Erythroblast (primary cell): ENCODE data around the gene FER1L5.
"Not testable (repeated sequence)": the region's sequence is repeated elsewhere in the genome, so short reads cannot be mapped to it uniquely, and the experiment has no call there.

ENCODE experiments used
- DNase-seq, 2 experiments: peaks; one replicate each; lab custom pipeline; 2025; lab: John Stamatoyannopoulos, UW
- GATA1 ChIP-seq: IDR thresholded peaks from 2 replicates; pipeline ENCODE4 v1.6.1; 2011; ENCODE audit warnings: low read depth, mild to moderate bottlenecking, control low read depth, low read length, moderate library complexity
- POLR2A ChIP-seq: IDR thresholded peaks from 2 replicates; pipeline ENCODE4 v1.6.1; 2011; ENCODE audit warnings: mild to moderate bottlenecking, low read length

The FER1L5 gene

GRCh38 chr2:96651793-96652192, 9.2 kb downstream of the FER1L5 start:
- no peak for DNase-seq

GRCh38 chr2:96654791-96655190, 12.2 kb downstream of the FER1L5 start:
- DNase-seq = not testable (repeated sequence)

More at GRCh38 chr2:96651793-96652192, 9.2 kb downstream of the FER1L5 start:
- TF ChIP-seq POLR2A (no peak), GATA1 (no peak)

- no peak for DNase-seq
- TF ChIP-seq POLR2A (no peak), GATA1 (no peak)
Observed at GRCh38 chr2:96655526-96655925, 13.0 kb downstream of the FER1L5 start.

GRCh38 chr2:96656540-96656939, 14.0 kb downstream of the FER1L5 start:
- no peak for TF ChIP-seq GATA1
- TF ChIP-seq POLR2A = no peak
- no peak for DNase-seq

- DNase-seq = no peak
- TF ChIP-seq POLR2A = no peak
- TF ChIP-seq GATA1 = no peak
Observed at GRCh38 chr2:96661324-96661723, 18.8 kb downstream of the FER1L5 start.

GRCh38 chr2:96662360-96662759, 19.8 kb downstream of the FER1L5 start:
- TF ChIP-seq POLR2A = no peak
- no peak for TF ChIP-seq GATA1

GRCh38 chr2:96663177-96663576, 20.6 kb downstream of the FER1L5 start:
- no peak for TF ChIP-seq GATA1
- TF ChIP-seq POLR2A = no peak
- no peak for DNase-seq

More at GRCh38 chr2:96662360-96662759, 19.8 kb downstream of the FER1L5 start:
- no peak for DNase-seq

- no peak for DNase-seq
- TF ChIP-seq GATA1 (no peak), POLR2A (no peak)
Observed at GRCh38 chr2:96663829-96664228, 21.3 kb downstream of the FER1L5 start.

- no peak for DNase-seq
- TF ChIP-seq GATA1 (no peak), POLR2A (no peak)
Observed at GRCh38 chr2:96664366-96664925, 21.9 kb downstream of the FER1L5 start.

- no peak for DNase-seq
- TF ChIP-seq POLR2A (no peak), GATA1 (no peak)
Observed at GRCh38 chr2:96665083-96665569, 22.6 kb downstream of the FER1L5 start.

GRCh38 chr2:96665717-96666116, 23.2 kb downstream of the FER1L5 start:
- DNase-seq = not testable (repeated sequence)

GRCh38 chr2:96668771-96669170, 26.2 kb downstream of the FER1L5 start:
- TF ChIP-seq POLR2A = no peak
- TF ChIP-seq GATA1 = no peak

GRCh38 chr2:96669539-96670215, 27.1 kb downstream of the FER1L5 start:
- DNase-seq = no peak
- no peak for TF ChIP-seq POLR2A
- no peak for TF ChIP-seq GATA1

More at GRCh38 chr2:96668771-96669170, 26.2 kb downstream of the FER1L5 start:
- DNase-seq = no peak

GRCh38 chr2:96679848-96680247, 37.3 kb downstream of the FER1L5 start:
- DNase-seq = no peak
- TF ChIP-seq POLR2A (no peak), GATA1 (no peak)
